ENCODE data around the gene TRAPPC6A.

Gene TRAPPC6A

DNA sequence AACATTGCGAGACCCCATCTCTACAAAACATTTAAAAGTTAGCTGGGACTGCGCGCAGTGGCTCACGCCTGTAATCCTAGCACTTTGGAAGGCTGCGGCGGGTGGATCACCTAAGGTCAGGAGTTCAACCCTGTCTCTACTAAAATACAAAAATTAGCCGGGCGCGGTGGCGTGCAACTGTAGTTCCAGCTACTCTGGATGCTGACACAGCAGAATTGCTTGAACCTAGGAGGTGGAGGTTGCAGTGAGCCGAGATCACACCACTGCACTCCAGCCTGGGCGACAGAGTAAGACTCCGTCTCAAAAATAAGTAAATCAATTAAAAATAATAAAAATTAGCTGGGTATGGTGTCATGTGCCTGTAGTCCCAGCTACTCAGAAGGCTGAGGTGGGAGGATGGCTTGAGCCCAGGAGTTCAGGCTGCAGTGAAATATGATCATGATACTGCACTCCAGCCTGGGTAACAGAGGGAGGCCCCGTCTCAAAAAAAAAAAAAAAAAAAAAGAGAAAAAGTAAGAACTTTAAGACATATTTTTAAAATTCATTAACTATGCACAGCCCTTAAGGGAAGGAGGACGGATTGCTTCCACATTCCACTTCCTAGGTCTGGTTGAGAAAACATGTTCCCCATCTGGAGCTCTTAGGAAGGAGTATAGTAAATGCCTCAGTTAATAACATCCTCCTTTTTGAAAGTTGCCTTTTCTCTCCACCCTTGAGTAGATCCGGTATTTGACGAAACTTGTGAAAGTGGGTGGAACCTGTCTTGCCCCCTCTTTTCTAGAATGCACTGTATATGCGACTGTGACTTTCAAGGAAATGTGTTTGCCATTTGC lies 41.1 kb upstream of the TRAPPC6A start:
- Histone ChIP-seq H2AFZ (ENCODE audit: low read depth, low read length) (no peak overlapping the region), H3K4me2 (ENCODE audit: low read length) (peak overlapping the region; percentile 8; the same call in 1 of the 2 replicates), H3K27ac (ENCODE audit: low read length) (no peak overlapping the region), H4K20me1 (ENCODE audit: insufficient read depth, low read length) (no peaks in the 10 kb centered on the region), H3K4me3 (ENCODE audit: low read length) (no peak overlapping the region), H3K79me2 (ENCODE audit: low read length) (no peaks in the 10 kb centered on the region), H3K9me3 (ENCODE audit: insufficient read depth, low read length) (no peaks in the 10 kb centered on the region), H3K36me3 (replicated peaks; ENCODE audit: low read depth, low read length) (no peaks in the 10 kb centered on the region), H3K4me1 (ENCODE audit: low read length) (peaks cover 9% of the 10 kb centered on the region), H3K27me3 (ENCODE audit: low read depth, low read length) (peaks cover 25% of the 10 kb centered on the region), H3K9ac (ENCODE audit: low read length) (no peak overlapping the region)
- TF ChIP-seq EZH2phosphoT487 (IDR thresholded peaks at IDR 0.05; ENCODE audit: low read depth), result no peak
- TF ChIP-seq, protein P1, sequence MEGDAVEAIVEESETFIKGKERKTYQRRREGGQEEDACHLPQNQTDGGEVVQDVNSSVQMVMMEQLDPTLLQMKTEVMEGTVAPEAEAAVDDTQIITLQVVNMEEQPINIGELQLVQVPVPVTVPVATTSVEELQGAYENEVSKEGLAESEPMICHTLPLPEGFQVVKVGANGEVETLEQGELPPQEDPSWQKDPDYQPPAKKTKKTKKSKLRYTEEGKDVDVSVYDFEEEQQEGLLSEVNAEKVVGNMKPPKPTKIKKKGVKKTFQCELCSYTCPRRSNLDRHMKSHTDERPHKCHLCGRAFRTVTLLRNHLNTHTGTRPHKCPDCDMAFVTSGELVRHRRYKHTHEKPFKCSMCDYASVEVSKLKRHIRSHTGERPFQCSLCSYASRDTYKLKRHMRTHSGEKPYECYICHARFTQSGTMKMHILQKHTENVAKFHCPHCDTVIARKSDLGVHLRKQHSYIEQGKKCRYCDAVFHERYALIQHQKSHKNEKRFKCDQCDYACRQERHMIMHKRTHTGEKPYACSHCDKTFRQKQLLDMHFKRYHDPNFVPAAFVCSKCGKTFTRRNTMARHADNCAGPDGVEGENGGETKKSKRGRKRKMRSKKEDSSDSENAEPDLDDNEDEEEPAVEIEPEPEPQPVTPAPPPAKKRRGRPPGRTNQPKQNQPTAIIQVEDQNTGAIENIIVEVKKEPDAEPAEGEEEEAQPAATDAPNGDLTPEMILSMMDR (IDR thresholded peaks at IDR 0.05; ENCODE audit: low read depth, low read length), result no peak

DNA sequence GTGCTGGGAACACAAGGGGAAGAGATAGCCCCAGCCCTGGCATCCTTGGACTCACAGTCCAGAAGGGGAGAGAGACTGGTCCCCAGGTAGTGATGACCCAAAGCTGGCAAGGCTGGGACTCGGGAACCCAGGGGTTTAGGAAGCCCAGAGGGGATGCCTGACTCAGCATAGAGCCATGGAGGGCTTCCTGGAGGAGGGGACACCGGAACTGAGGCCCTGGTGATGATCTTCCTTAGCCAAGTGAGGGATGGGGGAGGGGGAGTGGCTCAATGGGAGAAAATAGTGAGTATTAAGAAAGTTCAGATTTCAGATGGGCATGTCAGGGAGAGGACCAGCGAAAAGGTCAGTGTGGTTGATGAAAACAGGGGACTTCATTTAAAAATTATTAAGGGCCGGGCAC lies 40.4 kb upstream of the TRAPPC6A start:
- Histone ChIP-seq H3K79me2 (ENCODE audit: low read length) (no peaks in the 10 kb centered on the region), H3K4me2 (ENCODE audit: low read length) (no peak overlapping the region), H3K9me3 (ENCODE audit: insufficient read depth, low read length) (no peaks in the 10 kb centered on the region), H3K27ac (ENCODE audit: low read length) (no peak overlapping the region), H4K20me1 (ENCODE audit: insufficient read depth, low read length) (no peaks in the 10 kb centered on the region), H3K4me1 (ENCODE audit: low read length) (peaks cover 9% of the 10 kb centered on the region), H3K9ac (ENCODE audit: low read length) (no peak overlapping the region), H2AFZ (ENCODE audit: low read depth, low read length) (no peak overlapping the region), H3K36me3 (replicated peaks; ENCODE audit: low read depth, low read length) (no peaks in the 10 kb centered on the region), H3K4me3 (ENCODE audit: low read length) (no peak overlapping the region), H3K27me3 (ENCODE audit: low read depth, low read length) (peaks cover 22% of the 10 kb centered on the region)
- no peak for TF ChIP-seq EZH2phosphoT487 (IDR thresholded peaks at IDR 0.05; ENCODE audit: low read depth)
- TF ChIP-seq, protein P1 (IDR thresholded peaks at IDR 0.05; ENCODE audit: low read depth, low read length), result no peak

DNA sequence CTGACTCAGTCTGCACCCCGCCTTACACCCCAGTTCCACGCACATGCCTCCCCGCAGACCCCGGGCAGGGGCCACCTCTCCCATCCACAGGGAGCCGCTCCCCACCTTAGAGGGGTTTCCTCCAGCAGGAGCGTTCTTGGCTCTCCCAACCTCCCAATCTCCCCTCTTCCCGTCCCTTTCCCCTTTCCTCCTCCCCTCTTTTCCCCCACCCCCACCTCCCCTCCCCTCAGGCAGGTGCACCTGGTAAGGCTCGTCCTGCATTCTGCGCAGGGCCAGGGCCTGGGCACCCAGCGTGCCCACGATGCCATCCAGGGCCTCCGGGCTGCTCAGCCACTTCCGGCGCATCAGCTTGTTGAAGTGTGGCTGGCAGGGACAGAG lies 39.9 kb upstream of the TRAPPC6A start:
- no peaks in the 10 kb centered on the region for H3K9me3 ChIP-seq (ENCODE audit: insufficient read depth, low read length)
- H3K27me3 ChIP-seq (ENCODE audit: low read depth, low read length), result peaks cover 22% of the 10 kb centered on the region
- H2AFZ ChIP-seq (ENCODE audit: low read depth, low read length), result no peak overlapping the region
- no peak for TF ChIP-seq EZH2phosphoT487 (IDR thresholded peaks at IDR 0.05; ENCODE audit: low read depth)
- TF ChIP-seq, protein P1 (IDR thresholded peaks at IDR 0.05; ENCODE audit: low read depth, low read length), result no peak
- H3K4me3 ChIP-seq (ENCODE audit: low read length), result no peak overlapping the region
- no peaks in the 10 kb centered on the region for H3K36me3 ChIP-seq (replicated peaks; ENCODE audit: low read depth, low read length)
- no peaks in the 10 kb centered on the region for H4K20me1 ChIP-seq (ENCODE audit: insufficient read depth, low read length)
- H3K27ac ChIP-seq (ENCODE audit: low read length), result no peak overlapping the region
- H3K4me2 ChIP-seq (ENCODE audit: low read length), result no peak overlapping the region
- H3K79me2 ChIP-seq (ENCODE audit: low read length), result no peaks in the 10 kb centered on the region
- no peak overlapping the region for H3K9ac ChIP-seq (ENCODE audit: low read length)
- peaks cover 9% of the 10 kb centered on the region for H3K4me1 ChIP-seq (ENCODE audit: low read length)

DNA sequence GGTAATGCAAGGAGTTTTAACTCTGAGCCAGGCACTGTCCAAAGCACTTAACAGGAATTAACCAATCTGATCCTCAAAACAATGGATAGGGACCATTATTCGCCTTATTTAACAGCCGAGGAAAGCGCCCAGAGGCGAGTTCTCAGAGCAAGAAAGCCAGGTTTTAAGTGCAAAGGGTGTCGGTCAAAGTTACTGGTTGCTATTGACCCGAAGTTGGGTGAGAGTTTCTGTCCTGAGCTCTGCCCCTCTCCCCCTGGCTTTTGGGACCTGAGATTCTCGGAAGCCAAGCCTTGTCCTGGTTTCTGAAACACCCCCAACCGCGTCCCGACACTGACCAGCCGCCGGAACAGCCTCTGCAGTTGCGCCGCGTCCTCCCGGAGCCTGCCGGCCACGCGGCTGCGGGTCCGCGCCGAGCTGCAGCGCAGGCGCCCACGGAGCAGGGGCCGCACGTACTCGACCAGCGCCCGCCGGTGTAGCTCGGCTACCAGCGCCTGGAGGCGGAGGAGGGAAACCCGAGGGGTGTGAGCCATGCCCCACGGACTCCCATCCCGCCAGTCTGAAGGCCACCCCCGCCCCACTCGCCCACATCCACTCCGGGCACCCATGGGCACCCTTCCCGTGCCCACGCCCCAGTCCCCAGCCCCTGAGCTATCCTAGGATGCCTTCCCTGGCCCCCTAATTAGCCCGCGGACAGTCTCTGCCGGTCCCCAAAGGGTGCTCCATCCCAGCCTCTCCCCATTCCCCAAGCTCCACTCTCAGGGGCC lies 39.3 kb upstream of the TRAPPC6A start:
- no peak for TF ChIP-seq EZH2phosphoT487 (IDR thresholded peaks at IDR 0.05; ENCODE audit: low read depth)
- TF ChIP-seq, protein P1 (IDR thresholded peaks at IDR 0.05; ENCODE audit: low read depth, low read length), result no peak
- Histone ChIP-seq H3K36me3 (replicated peaks; ENCODE audit: low read depth, low read length) (no peaks in the 10 kb centered on the region), H3K4me2 (ENCODE audit: low read length) (no peak overlapping the region), H3K79me2 (ENCODE audit: low read length) (no peaks in the 10 kb centered on the region), H3K4me1 (ENCODE audit: low read length) (peaks cover 9% of the 10 kb centered on the region), H3K9me3 (ENCODE audit: insufficient read depth, low read length) (no peaks in the 10 kb centered on the region), H3K9ac (ENCODE audit: low read length) (no peak overlapping the region), H3K27ac (ENCODE audit: low read length) (no peak overlapping the region), H4K20me1 (ENCODE audit: insufficient read depth, low read length) (no peaks in the 10 kb centered on the region), H3K27me3 (ENCODE audit: low read depth, low read length) (peaks cover 18% of the 10 kb centered on the region), H3K4me3 (ENCODE audit: low read length) (no peak overlapping the region), H2AFZ (ENCODE audit: low read depth, low read length) (no peak overlapping the region)

Measured in OCI-LY3 (cell line).